Endothelial cell of umbilical vein (primary cell): ENCODE data around the gene ST3GAL5. TPM values are rescaled to one million over a fixed set of nuclear protein-coding genes. Genes with fewer than 3 reads are reported as not detected.

ENCODE experiments used
- BruUV-seq: library from RNA; stranded (reverse); fragments of 400-500 nt; replicated peaks from 2 replicates; lab custom pipeline; 2021; lab: Mats Ljungman, UMichigan
- CTCF ChIA-PET: fragments of 300-600, 350-600 bp; sonication (Branson Sonifier 250); formaldehyde crosslinking; loops from one replicate; lab custom pipeline; 2021; ENCODE audit warnings: antibody characterized with exemption, inconsistent platforms; lab: Charles Lee
- POLR2A ChIA-PET: fragments of 300-600, 350-600 bp; sonication (Branson Sonifier 250); formaldehyde crosslinking; loops from one replicate; lab custom pipeline; 2021; ENCODE audit warnings: antibody characterized with exemption, inconsistent platforms; lab: Charles Lee
- DNase-seq: peaks from one replicate; pipeline ENCODE4 v3.0.0-alpha.2; 2011; ENCODE audit warnings: low read depth, low spot score
- FAIRE-seq: peaks from 2 replicates; lab custom pipeline; 2011; peaks lifted over from hg19 to GRCh38; lab: Jason Lieb, UNC
- H2AFZ ChIP-seq: 2 replicates; pipeline ENCODE4 v1.6.0; 2012; ENCODE audit warnings: low read depth, low read length, control low read depth, inconsistent platforms
- H3K27ac ChIP-seq: 2 replicates; pipeline ENCODE4 v1.5.1; 2011; ENCODE audit warnings: low read depth, mild to moderate bottlenecking, control low read depth, low read length, moderate library complexity; ENCODE audit not compliant: insufficient read depth
- H3K27me3 ChIP-seq, 2 experiments: 2 replicates each; pipeline versions ENCODE4 v1.6.0 to v1.6.1; 2011; ENCODE audit warnings: low read length in 2 of 2, mixed read lengths in 1 of 2; ENCODE audit not compliant: control insufficient read depth in 2 of 2, insufficient read depth in 2 of 2
- H3K36me3 ChIP-seq, 2 experiments: 2 replicates in 1 of 2; 3 replicates in 1 of 2; pipeline ENCODE4 v1.5.1; 2011; ENCODE audit warnings: low read length in 2 of 2, mild to moderate bottlenecking in 1 of 2, moderate library complexity in 1 of 2; ENCODE audit not compliant: control insufficient read depth in 2 of 2, insufficient read depth in 2 of 2; ENCODE audit errors: extremely low read depth in 1 of 2
- H3K4me1 ChIP-seq: 3 replicates; pipeline ENCODE4 v1.5.1; 2011; ENCODE audit warnings: mild to moderate bottlenecking, low read length; ENCODE audit not compliant: control insufficient read depth, insufficient read depth; ENCODE audit errors: extremely low read depth
- H3K4me2 ChIP-seq: 2 replicates; pipeline ENCODE4 v1.6.1; 2011; ENCODE audit warnings: low read length, control low read depth, mixed read lengths; ENCODE audit not compliant: insufficient read depth
- H3K4me3 ChIP-seq, 3 experiments: fragments of 200-600 bp in 1 of 3; sonication (generic), shearing (Covaris generic) in 1 of 3; replicated peaks in 1 of 3; 2 replicates each; pipeline ENCODE4 v1.5.1; 2011 to 2016; ENCODE audit warnings: control low read depth in 3 of 3, low read length in 3 of 3, mild to moderate bottlenecking in 2 of 3, inconsistent platforms in 1 of 3, low read depth in 1 of 3, moderate library complexity in 1 of 3; ENCODE audit not compliant: insufficient read depth in 1 of 3
- H3K79me2 ChIP-seq: 2 replicates; pipeline ENCODE4 v1.6.0; 2012; ENCODE audit warnings: low read length, inconsistent platforms; ENCODE audit not compliant: control insufficient read depth, insufficient read depth
- H3K9ac ChIP-seq: replicated peaks from 2 replicates; pipeline ENCODE3; 2011; ENCODE audit warnings: low read length, control low read depth; ENCODE audit not compliant: insufficient read depth; ENCODE audit errors: extremely low read depth
- H3K9me1 ChIP-seq: replicated peaks from 3 replicates; pipeline ENCODE4 v1.6.0; 2011; ENCODE audit warnings: mild to moderate bottlenecking, low read length; ENCODE audit not compliant: control insufficient read depth, insufficient read depth; ENCODE audit errors: extremely low read depth
- H3K9me3 ChIP-seq: replicated peaks from 2 replicates; pipeline ENCODE4 v1.5.1; 2012; ENCODE audit warnings: low read length, inconsistent platforms; ENCODE audit not compliant: control insufficient read depth, insufficient read depth
- H4K20me1 ChIP-seq: replicated peaks from 2 replicates; pipeline ENCODE3; 2011; ENCODE audit warnings: mild to moderate bottlenecking, low read length; ENCODE audit not compliant: control insufficient read depth, insufficient read depth; ENCODE audit errors: extremely low read depth
- FOS ChIP-seq: IDR thresholded peaks from 2 replicates; pipeline ENCODE4 v1.6.1; 2011; ENCODE audit warnings: mild to moderate bottlenecking, low read length, moderate library complexity, borderline replicate concordance; ENCODE audit not compliant: insufficient read depth
- JUN ChIP-seq: IDR thresholded peaks from 2 replicates; pipeline ENCODE4 v1.6.1; 2011; ENCODE audit warnings: borderline replicate concordance, low read depth; ENCODE audit not compliant: insufficient read length, insufficient read depth
- POLR2AphosphoS5 ChIP-seq: IDR thresholded peaks from 2 replicates; pipeline ENCODE4 v1.6.1; 2012; ENCODE audit warnings: low read depth, mild to moderate bottlenecking, control low read depth, low read length, moderate library complexity; ENCODE audit not compliant: insufficient read depth
- dilution Hi-C: fragments of 300-500 bp; cut with MboI; formaldehyde crosslinking; loops from one replicate; pipeline ENCODE4 v1.15.0; 2019; ENCODE audit warnings: low sequenced_read_pairs; ENCODE audit not compliant: extremely low pct_ligation_motif_present
- intact Hi-C: fragments of 100-400 bp; cut with micrococcal nuclease; formaldehyde crosslinking; loops from one replicate; pipeline ENCODE4 v1.10.0; 2022
- polyA plus RNA-seq, 4 experiments: library from polyadenylated mRNA; depleted of rRNA in 3 of 4; stranded (reverse) in 3 of 4; unstranded in 1 of 4; fragments of >200 nt; gene quantifications; 2 replicates each; pipeline versions ENCODE4 v1.2.1 to v1.2.3, GENCODE V29; 2011 to 2012; ENCODE audit warnings: missing spikeins in 1 of 4
- total RNA-seq: library from RNA; stranded (reverse); gene quantifications from 2 replicates; pipeline ENCODE4 v1.2.3, GENCODE V29; 2021

The ST3GAL5 gene
- total and polyA plus RNA-seq, 2 donors (not counting 3 experiments of a cell fraction or from before 2014, with no cell fraction given): 9.5 to 16.0 TPM

- no TSS peak for BruUV-seq
- Histone ChIP-seq H4K20me1 (no peaks in the 10 kb centered on the region), H3K4me2 (no peak overlapping the region), H3K36me3 (no peaks in the 10 kb centered on the region), H3K27me3 (no peaks in the 10 kb centered on the region), H3K9me3 (no peaks in the 10 kb centered on the region), H3K9ac (no peak overlapping the region), H3K9me1 (no peaks in the 10 kb centered on the region), H3K4me3 (no peak overlapping the region), H2AFZ (no peak overlapping the region), H3K4me1 (no peaks in the 10 kb centered on the region), H3K79me2 (no peaks in the 10 kb centered on the region), H3K27ac (no peak overlapping the region)
- FAIRE-seq (no peak), DNase-seq (no peak)
- intact Hi-C loops (no loop called here), dilution Hi-C loops (no loop called here)
- no peak for TF ChIP-seq FOS
- POLR2A ChIA-PET: no interaction called here
- CTCF ChIA-PET: interaction anchor here (1.4 kb wide), 2 partner anchors 16 to 130 kb away, joined by 3 to 5 read pairs; no protein-coding TSS in a partner anchor
Observed at GRCh38 chr2:85914922-85915321, 26.1 kb upstream of the ST3GAL5 start.

GRCh38 chr2:85913884-85914881 is 25.4 kb upstream of the ST3GAL5 start:
- no TSS peak for BruUV-seq
- intact Hi-C loops: no loop called here
- Histone ChIP-seq H3K79me2 (no peaks in the 10 kb centered on the region), H3K36me3 (no peaks in the 10 kb centered on the region), H4K20me1 (no peaks in the 10 kb centered on the region), H2AFZ (no peak overlapping the region), H3K9me3 (no peaks in the 10 kb centered on the region), H3K4me1 (no peaks in the 10 kb centered on the region), H3K27me3 (no peaks in the 10 kb centered on the region), H3K4me3 (no peak overlapping the region), H3K9ac (no peak overlapping the region), H3K4me2 (no peak overlapping the region), H3K9me1 (no peaks in the 10 kb centered on the region), H3K27ac (no peak overlapping the region)
- dilution Hi-C loops: no loop called here
- ChIA-PET POLR2A (no interaction called here), CTCF (interaction anchor here (1.4 to 2.6 kb wide), 2 partner anchors 17 to 87 kb away, joined by 5 to 13 read pairs; no protein-coding TSS in a partner anchor)
- DNase-seq (no peak), FAIRE-seq (no peak)
- no peak for TF ChIP-seq POLR2AphosphoS5
- peak; percentile 21 for TF ChIP-seq JUN
